Epithelial cell of esophagus (primary cell): ENCODE results near the gene TDRD7.

Source experiments
- DNase-seq: peaks from one replicate; pipeline ENCODE4 v3.0.0; 2010; ENCODE audit warnings: low read depth
- H3K4me3 ChIP-seq: 2 replicates; pipeline ENCODE4 v1.5.1; 2011; ENCODE audit warnings: mild to moderate bottlenecking, low read length, control low read depth
- TF ChIP-seq, protein P1 (sequence below): IDR thresholded peaks from 2 replicates; pipeline ENCODE4 v1.5.1; 2011; ENCODE audit warnings: low read depth, mild to moderate bottlenecking, low read length, control low read depth, inconsistent platforms; ENCODE audit not compliant: insufficient read depth; ENCODE audit errors: missing control alignments

TDRD7 gene

DNA sequence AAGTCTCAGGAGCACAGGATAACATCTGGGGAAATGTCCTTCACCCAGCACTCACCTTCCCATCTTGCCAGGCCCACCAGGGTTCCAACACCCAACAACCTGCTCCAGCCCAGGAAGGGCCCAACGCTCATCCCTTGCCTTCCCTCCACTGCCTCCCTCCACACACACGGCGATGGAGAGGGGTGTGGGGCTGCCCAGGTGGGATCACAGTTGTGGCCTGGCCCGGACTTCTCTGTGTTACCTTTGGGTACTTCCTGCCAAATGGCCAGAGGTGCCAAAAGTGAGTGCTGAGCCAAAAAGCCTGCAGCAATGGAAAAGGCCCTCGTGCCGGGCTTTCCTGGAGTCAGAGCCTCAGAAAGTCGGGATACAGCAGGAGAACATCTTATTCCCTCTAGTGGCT, 15.6 kb upstream of the TDRD7 start:
- no peak for DNase-seq
- no peak overlapping the region for H3K4me3 ChIP-seq
- TF ChIP-seq, protein P1, sequence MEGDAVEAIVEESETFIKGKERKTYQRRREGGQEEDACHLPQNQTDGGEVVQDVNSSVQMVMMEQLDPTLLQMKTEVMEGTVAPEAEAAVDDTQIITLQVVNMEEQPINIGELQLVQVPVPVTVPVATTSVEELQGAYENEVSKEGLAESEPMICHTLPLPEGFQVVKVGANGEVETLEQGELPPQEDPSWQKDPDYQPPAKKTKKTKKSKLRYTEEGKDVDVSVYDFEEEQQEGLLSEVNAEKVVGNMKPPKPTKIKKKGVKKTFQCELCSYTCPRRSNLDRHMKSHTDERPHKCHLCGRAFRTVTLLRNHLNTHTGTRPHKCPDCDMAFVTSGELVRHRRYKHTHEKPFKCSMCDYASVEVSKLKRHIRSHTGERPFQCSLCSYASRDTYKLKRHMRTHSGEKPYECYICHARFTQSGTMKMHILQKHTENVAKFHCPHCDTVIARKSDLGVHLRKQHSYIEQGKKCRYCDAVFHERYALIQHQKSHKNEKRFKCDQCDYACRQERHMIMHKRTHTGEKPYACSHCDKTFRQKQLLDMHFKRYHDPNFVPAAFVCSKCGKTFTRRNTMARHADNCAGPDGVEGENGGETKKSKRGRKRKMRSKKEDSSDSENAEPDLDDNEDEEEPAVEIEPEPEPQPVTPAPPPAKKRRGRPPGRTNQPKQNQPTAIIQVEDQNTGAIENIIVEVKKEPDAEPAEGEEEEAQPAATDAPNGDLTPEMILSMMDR, result no peak

DNA sequence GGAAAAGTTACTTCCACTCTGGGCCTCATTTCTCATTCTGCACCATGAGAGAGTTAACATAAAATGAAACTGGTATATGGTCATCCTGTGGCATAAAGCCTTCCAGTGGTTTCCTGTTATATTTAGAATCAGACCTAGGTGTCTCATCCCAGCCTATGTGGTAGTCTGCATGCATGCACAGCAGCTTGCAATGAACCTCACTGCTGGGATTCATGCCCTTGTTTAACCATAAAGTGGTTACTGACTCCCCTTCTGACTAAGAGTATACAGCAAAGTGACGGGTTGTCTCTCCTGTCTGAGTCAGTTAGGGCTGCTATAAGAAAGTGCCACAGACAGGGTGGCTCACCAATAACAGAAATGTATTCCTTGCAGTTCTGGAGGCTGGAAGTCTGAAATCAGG, 14.7 kb upstream of the TDRD7 start:
- no peak for DNase-seq
- H3K4me3 ChIP-seq, result no peak overlapping the region
- TF ChIP-seq, protein P1, result no peak

DNA sequence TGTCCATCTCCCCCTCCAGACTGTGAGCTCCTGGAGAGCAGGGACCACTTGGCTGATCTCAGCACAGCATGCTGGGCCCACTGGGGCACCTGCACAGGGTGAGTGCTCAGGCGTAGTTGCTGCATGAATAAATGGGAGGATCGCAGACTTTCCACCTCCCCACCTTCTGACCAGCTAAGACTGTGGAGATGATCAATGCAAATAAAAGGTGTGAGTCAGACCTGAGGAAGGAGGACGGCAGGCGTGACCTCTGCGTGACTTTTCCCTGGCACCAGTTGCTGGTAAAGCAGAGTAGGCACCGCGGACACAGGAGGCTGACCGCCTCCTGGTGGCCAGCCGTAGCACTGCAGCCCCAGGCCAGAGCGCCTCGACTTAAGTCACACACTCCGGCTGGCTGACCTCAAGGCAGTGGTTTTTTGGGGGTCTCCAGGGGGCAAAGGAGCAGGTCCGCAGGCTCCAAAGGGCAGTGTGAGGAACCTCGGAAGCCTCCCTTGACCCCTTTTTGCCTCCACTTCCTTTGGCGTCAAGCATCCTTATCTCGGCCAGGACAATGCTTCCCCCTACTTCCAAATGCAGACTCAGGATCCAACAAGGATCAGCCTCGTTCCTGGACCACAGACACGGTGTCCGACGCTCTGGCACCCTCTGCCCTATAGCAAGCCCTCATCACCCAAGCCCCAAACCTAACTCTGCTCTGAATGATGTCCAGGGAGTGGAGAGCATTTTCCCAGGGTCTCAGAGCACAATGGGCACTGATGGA, 12.7 kb upstream of the TDRD7 start:
- no peak overlapping the region for H3K4me3 ChIP-seq
- DNase-seq, result peak; percentile 74
- TF ChIP-seq, protein P1, result peak; percentile 72

DNA sequence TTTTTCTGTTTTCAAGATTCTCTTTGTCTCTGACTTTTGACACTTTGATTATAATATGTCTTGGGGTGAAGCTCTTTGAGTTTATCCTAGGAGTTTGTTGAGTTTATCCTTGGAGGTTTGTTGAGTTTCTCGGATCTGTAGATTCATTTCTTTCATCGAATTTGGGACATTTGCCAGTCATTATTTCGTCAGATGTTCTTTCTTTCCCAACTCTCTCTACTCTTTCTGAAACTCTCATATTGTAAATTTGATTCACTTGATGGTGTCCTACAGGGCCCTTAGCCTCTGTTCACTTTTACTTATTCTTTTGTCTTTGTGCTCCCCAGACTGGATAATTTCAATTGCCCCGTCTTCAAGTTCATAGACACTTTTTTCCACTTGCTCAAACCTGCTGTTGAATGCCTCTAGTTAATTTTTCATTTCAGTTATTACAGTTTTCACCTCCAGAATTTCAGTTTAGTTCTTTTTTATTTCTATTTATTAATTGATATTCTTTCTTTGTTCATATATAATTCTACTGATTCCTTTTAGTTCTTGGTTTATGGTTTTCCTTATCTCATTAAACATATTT, 8.1 kb upstream of the TDRD7 start:
- TF ChIP-seq, protein P1, result no peak
- DNase-seq, result no peak
- H3K4me3 ChIP-seq, result no peak overlapping the region

DNA sequence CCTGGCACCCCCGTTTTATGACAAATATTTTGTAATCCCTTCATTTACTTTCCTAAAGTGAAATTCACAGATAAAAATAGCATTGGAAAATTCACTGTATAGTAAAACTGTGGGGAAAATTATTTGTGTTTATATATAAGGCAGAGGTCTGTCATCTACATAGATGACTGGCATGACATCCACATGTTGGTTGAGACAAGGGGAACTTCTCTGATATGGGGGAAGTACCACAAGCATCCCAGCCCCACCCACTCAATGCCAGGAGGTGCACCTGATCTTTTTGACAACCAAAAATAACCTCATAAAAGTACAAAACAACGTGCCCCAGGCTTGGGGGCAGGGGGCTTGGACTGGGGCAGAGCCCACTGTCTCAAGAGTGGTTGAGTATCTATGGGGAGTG, 6.3 kb upstream of the TDRD7 start:
- H3K4me3 ChIP-seq, result no peak overlapping the region
- TF ChIP-seq, protein P1, result no peak
- no peak for DNase-seq

DNA sequence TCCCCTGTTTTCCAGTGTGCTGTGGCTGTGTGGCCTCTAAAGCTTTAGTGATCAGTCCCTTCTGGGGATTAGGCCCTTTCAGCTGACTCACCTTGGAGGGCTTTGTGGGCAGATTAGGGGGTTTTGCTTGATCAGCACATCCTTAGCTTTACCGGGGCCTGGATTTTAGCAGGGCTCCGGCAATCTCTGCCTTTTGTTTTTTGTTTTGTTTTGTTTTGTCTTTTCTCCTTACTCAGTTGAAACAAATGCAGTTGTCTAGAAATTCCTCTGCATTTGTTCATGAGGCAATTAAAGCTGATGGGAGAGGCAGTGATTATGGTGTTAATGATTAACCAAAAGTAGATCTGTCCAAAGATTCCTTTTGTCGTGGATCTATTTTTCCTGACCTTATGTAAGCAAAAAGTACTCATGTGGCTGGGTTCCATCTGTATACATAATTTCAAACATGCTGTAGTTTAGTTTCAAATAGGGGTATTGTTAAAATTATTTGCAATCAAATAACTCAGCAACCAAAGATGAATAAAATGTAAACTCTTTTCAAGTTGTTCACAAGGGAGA, 5.2 kb upstream of the TDRD7 start:
- no peak overlapping the region for H3K4me3 ChIP-seq
- no peak for DNase-seq
- TF ChIP-seq, protein P1, result no peak

DNA sequence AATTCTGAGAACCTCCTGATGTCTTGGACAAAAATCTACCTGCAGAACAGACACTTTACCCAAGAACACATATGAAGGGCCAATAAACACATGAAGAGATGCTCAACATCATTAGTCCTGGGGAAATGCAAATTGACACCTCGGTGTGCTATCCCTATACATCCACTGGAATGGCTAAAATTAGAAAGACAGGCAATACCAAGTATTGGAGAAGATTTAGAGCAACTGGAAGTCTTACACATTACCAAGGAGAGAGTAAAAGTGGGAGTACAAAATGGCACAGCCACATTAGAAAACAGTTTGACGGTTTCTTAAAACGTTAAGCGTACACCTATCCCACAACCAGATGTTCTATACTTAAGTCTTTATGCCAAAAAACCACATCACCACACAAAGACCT, 3.3 kb upstream of the TDRD7 start:
- H3K4me3 ChIP-seq, result no peak overlapping the region
- DNase-seq, result no peak
- TF ChIP-seq, protein P1, result no peak
